HG03159 (cell line): ENCODE data around the gene MT1E.
"Not testable (repeated sequence)": the region's sequence is repeated elsewhere in the genome, so short reads cannot be mapped to it uniquely, and the experiment has no call there.

Experiments
- ATAC-seq: cut with Tn5 transposase; IDR thresholded peaks from one replicate; pipeline ENCODE4 v1.9.1; 2021; ENCODE audit warnings: mild to moderate bottlenecking, moderate library complexity; ENCODE audit not compliant: unreplicated experiment

The MT1E gene

DNA sequence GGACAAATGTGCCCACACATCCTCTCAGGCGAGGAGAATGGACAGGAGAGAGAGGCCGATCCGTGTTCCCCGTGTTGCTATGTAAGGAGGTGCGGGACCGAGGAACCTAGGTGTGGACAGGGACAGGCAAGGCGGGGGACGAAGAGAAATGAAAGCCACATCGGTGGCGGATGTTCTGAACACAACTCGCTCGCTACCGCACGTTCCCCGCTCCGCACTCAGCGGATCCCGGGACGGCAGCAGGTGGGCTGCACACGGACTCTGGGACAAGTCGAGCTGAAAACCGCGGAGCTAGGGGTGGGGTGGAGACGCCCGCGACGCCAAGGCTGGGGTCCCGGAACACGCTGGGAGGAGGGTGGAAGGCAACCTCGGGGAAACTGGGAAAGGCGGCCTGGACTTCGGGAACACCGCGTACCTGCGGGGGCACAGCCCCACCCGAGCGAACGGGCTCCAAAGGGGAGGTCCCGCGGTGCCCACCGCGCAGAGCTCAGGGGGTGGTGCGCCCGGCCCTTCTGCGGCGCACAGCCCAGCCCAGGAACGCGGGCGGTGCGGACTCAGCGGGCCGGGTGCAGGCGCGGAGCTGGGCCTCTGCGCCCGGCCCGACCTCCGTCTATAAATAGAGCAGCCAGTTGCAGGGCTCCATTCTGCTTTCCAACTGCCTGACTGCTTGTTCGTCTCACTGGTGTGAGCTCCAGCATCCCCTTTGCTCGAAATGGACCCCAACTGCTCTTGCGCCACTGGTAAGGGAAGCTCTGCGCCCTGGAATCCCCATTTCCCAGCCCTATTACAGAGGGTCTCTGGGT is at the start of gene MT1E:
MT1E (plus strand) TSS at position 642 of the 803 bp plus-strand sequence; CDS start at position 713, 71 bp downstream.
- ATAC-seq = no peak

DNA sequence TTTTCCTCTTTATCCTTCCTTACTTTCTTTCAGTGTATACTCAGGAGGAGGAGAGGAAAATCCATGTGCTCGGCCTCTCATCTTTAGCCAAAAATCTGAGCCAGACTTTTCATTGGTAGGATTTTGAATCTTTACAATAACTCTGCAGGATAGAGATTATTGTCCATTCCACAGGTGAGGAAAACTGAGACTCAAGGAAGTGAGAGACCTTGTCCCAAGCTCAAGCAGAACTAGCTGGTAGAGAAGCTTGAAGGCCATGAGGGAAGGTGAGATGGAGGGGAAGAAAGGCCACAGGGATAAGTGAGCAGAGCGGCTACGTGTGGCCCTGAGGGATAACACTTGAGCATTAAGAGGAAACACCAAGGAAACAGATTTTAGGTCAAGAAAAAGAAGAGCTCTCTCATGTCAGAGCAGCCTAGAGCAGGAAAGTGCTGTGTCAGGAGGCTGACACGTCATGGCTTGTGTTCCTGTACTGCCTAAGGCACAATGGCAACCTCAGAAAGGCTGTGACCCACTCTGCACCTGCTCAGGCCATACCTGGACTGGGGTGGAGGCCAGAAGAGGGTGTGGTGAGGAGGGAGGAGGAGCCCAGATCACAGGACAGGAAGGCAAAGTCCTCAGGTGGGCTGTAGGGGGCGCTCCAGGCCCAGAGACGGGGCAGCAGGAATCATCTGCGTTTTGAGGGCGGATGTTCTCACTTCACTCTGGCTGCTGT is 48.8 kb upstream of the MT1E start:
- ATAC-seq = peak; percentile 87

DNA sequence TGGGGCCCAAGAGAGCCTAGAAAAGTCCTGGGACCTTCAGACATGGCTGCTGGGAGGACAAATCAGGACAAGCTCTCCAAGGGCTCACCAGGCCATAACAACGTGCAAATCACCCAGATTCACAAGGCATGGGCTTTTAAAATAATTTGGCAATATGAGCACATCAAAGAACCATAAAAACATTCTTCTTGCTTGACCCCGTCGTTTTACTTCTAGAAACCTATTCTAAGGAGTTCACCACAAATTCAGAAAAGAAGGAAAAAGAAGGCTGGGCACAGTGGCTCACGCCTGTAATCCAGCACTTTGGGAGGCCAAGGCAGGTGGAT is 48.3 kb upstream of the MT1E start:
- ATAC-seq = no peak

DNA sequence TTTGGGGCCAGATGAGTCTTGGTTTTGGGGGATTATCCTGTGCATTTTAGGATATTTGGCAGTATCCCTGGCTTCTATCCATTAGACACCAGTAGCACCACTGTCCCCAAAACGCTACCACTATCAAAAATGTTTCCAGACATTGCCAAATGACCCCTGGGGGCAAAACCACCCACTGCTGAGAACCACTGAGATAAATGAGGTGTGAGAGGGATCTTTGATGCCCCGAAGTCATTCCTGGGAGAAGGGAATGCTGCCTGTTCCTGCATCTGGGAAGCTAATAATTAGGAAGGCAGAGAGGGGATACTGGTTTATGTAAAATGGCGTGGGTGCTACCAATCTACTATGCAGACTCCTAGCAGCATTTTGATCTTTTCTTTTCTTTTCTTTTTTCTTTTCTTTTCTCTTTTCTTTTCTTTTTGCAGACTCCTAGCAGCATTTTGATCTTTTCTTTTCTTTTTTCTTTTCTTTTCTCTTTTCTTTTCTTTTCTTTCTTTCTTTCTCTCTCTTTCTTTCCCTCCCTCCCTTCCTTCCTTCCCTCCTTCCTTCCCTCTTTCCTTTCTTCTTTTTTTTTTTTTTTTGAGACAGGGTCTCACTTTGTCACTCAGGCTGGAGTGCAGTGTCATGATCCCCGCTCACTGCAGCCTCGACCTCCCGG is 45.1 kb upstream of the MT1E start:
- no peak for ATAC-seq

DNA sequence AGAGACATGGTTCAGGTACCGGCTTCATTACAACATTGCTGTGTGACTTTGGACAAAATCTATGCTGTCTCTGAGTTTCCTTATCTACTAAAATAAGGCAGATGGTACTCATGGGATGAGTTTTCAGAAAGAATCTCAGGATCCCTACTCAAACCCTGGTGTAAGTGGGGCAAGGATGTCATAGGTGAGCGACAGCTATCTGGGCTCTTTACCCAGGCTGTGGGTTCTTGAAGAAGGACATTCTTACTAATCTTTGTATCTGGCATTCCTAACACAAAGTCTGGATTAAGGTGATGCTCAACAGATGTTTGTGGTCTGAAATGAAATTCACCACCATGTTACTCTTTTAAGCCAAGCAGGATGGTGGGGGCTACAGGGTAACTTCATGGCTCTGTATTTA is 42.7 kb upstream of the MT1E start:
- ATAC-seq = not testable (repeated sequence)

DNA sequence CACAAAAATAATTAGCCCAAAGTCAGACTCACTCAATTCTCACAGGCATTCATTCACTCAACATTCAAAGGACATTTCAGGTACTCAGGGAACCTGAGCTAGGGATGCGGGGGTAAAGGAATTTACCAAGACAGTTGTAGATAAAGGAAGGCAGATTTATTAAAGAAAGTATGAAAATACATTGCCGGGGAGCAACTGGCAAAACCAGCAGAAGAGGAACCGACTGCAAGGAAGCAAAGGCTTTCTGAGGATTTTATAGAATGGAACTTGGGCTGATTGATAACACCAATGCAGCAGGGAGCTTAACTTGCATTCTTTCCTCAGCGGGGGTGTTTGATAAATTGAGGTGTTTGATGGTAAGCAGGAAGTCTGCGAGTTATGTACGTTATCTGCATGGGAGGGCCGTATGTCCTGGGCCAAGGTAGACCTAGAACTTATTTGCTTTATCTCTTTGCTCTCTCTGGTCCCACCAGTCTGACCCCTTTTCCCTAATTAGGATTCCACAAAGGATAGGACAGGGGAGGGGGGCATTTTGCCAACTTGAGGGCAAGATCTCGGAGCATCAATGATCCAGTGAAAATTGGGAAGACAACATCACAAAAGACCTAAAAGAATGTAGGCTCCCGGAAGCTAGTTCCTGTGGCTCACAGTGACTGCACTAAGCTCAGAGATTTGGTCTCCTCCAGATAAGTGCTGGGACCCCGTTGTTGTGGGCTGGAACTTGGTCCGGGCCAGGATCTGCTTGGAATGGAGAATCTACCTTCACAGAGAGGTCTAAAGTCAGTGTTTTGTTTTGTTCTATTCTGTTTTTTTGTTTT is 42.0 kb upstream of the MT1E start:
- ATAC-seq = no peak

DNA sequence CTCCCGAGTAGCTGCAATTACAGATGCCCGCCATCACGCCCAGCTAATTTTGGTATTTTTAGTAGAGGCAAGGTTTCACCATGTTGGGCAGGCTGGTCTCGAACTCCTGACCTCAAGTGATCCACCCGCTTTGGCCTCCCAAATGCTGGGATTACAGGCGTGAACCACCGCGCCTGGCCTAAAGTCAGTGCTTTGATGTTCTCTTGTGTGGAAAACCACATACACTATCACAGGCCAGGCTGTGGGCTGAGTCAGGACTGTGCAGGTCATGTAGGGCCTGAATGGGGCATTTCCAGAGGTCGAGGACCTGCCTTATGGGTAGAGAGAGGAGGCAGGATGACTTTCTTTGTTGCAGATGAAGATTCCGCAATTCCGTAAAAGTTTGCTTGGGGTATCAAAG is 41.3 kb upstream of the MT1E start:
- ATAC-seq = no peak

DNA sequence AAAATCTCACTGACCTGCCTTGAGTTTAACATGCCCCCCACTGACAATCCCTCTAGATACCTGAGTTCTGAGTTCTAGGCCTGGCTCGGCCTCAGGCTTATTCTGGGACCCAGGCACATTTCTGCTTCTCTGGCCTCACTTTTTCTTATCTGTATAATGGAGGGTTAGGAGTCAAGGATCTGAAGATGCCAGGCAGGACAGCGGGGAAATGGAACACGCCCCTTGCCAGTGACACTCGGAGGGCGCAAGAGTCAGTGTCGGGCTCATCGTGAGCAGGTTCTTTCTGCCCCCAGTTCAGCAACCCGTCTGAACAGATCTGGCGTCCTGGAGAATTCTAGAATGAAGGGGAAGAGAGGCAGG is 36.8 kb upstream of the MT1E start:
- no peak for ATAC-seq

DNA sequence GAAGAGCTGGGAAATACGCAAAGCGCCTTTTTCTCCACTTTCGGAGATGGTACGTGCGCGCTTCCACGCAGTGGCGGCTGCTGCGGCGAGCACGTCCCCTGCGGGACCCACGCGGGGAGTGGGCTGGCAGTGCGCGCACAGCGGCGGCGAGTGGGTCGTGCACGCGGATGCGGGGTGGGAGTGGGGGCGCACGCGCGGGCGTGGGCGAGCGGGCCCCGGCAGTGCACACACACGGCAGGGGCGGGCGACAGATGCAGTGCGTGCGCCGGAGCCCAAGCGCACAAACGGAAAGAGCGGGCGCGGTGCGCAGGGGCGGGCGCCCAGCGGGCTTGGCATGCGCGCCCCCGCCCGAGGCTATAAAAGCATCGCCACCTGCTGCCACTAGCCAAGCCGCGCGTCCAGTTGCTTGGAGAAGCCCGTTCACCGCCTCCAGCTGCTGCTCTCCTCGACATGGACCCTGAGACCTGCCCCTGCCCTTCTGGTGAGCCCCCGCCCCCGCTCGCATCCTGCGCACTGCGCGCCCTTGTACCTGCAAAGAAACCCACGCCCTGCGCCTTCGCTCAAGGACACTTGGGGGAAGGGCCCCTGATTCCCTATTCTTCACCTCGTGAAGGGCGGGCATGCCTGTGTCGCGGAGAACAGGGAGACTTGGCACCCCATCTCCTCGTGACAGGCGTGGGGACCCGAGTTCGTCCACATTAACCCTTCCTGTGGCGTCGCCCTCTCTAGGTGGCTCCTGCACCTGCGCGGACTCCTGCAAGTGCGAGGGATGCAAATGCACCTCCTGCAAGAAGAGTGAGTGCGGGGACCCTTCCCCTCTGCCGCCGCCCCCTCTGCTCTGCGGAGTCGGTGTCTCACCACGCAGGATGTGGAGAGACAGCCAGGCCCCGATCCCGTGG is 36.2 kb upstream of the MT1E start, which contains the start of gene MT3:
MT3 (plus strand) TSS at position 388 of the 899 bp plus-strand sequence; CDS start at position 451, 63 bp downstream.
- ATAC-seq = no peak

DNA sequence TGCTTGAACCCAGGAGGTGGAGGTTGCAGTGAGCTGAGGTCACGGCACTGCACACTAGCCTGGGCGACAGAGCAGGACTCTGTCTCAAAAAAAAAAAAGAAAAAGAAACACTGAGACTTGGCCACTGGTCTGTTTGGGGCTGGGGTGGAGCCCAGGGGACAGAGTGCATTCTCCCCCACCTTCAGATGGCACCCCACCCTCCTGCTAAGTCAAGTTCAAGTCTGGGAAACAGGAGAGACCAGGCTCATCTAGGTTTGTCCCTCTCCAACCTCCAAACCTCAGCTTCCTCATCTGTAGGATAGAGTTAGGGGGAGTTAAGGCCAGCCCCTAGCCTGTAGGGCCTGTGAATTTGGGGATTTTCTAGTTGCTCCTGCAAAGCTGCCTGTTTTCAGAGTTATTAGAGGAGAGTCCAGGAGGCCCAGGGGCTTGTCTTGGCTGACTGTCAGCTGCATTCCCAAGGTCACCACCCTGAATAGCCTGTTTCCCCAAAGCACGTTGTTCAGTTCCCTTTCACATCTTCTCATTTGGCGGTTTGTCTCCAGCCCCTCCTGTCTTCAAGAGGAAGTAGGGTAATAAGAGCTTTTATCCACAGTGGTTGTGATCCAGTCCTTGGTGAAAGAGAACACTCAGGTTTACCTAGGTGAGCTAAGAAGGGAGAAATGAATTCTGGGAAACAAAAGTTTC is 34.1 kb upstream of the MT1E start:
- ATAC-seq = no peak

DNA sequence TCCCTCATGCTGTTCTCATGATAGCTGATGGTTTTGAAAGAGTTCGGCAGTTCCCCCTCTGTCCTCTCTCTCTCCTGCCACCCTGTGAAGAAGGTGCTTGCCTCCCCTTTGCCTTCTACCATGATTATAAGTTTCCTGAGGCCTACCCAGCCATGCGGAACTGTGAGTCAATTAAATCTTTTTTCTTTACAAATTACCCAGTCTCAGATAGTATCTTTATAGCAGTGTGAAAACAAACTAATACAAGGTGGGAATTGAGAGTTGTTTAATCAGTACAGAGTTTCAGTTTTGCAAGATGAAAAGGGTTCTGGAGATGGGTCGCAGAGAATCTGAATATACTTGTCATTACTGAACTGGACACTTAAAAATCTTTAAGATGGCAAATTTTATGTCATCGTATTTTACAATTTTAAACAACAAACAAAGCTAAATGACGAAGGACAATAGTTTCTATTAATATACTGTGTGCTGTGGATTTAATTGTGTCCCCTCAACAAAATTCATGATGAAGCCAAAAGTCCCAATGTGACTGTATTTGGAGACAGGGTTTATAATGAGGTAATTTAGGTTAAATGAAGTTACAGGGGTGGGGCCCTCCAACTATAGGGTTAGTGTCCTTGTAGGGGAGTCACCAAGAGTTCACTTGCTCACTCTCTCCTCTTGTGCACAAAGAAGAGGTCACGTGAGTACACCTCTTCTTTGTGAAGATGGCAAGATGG is 31.8 kb upstream of the MT1E start:
- ATAC-seq = no peak

DNA sequence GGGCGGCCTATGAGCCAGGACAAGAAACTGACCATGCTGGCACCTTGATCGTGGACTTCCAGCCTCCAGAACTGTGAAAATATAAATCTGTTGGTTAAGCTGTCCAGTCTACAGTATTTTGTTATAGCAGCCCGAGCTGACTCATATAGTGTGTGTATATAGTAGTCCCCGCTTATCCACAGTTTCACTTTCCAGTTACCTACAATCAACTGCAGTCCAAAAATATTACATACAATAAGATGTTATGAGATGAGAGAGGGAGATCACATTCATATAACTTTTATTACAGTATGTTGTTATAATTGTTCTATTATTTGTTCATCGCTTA is 31.3 kb upstream of the MT1E start:
- no peak for ATAC-seq

DNA sequence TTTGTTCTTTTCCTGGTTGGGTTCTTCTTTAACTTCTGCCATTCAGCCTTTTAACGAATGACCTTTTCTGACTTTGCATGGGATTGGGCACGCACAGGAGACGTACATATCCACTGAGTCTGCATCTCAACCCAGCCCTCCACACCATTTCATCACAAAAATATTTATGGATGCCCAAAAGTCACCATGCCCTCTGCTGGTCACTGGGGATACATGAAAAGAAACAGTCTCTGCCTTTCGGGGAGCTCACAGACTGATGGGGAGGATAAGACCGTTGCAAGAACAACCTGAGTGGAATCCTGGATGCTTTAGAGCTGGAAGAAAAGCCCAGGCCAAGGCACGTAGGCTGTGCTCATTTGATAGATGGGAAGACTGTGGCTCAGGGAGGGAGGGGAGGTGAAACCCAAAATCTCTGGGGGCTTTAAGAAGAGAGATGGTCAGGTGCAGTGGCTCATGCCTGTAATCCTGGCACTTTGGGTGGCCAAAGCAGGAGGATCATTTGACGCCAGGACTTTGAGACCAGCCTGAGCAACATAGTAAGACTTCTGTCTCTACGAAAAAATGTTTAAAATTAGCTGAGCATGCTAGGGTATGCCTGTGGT is 25.1 kb upstream of the MT1E start:
- no peak for ATAC-seq

DNA sequence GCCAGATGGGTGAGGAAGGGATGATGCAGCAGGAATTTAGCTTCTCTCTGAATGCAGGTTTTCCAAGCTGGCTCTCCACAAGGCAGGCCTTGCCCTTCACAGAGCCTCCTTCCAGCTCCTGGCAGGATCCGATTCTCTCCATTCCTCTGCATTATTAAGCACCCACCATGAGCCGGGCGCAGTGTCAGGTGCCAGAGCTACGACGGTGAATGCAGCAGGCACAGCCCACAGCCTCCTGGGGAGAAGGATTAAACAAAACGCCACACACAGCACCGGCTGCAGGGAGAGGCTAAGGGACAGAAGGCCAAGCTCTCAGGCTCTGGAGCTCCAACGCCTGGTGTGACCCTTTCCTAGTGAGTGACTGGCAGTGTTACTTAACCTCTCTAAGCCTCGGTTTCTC is 24.3 kb upstream of the MT1E start:
- no peak for ATAC-seq

DNA sequence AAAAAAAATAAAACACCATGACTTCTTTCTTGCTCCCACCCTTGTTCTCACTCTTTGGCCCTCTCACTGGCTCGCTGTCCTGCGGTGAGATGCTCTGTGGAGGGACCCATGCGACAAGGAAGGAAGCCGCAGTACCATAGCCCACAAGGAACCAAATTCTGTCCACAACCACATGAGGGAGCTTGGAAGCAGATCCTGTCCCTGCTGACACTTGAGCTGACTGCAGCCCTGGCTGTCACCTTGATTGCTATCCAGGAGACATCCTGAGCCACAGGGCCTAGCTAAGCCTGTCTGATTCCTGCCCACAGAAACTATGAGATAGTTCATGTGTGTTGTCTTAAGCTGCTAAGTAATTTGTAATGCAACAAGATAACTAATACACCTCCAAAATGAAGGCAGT is 22.0 kb upstream of the MT1E start:
- no peak for ATAC-seq

DNA sequence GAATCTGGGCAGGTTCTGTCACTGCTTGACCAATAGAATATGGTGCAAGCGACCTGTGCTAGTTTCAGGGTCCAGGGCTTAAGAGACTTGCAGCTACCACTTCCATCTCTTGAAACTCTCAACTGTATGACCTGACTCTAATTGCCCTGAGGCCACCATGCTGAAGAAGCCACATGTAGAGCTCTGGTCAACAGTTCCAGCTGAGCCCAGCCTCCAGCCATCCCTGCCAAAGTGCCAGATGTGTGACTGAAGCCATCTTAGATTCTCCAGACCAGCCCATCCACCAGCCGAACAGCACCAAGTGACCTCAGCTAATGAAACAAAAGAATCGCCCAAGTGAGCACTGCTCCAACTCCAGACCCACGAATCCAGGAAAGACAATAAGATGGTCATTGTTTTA is 20.6 kb upstream of the MT1E start:
- no peak for ATAC-seq

DNA sequence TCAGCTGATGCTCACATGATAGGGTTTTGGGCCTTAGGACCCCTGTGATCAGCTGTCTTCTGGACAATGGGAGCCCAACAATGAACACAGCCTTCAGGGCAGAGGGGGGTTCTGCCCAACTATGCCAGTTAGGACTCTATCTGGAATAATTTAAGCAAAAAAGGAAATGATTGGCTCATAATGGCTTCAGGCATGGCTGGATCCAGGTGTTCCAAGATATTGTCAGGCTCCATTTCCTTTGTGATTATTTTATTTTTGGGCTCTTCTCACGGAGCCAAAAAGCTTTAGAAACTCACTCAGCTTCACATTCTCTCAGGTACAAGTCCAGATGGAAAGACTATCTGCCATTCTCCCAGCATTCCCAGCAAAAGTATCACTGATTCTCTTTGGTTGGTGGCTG is 20.1 kb upstream of the MT1E start:
- no peak for ATAC-seq

DNA sequence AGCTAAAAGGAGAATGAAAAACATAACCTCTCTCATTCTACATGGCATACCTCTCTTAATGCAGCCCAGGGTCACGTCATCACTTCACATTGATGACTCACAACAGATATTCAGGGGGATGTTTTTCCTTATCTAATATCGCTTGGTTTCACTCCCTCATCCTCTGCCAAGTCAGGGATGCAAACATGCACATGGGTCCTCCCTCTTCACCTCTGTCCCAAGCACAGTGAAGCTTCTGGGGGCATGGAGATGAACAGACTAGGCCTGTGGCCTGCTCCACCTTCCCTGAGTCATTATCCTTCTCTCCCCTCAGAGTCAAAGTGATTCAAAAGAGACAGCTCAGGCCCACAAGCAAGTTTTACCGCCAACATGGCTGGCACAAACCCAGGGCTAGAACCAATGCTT is 19.5 kb upstream of the MT1E start:
- ATAC-seq = no peak
